SKM-1 (cell line): ENCODE data around the gene KCNK13.
"Not testable (repeated sequence)": the region's sequence is repeated elsewhere in the genome, so short reads cannot be mapped to it uniquely, and the experiment has no call there.

Experiments used
- DNase-seq: peaks from one replicate; lab custom pipeline; 2025; ENCODE audit not compliant: unreplicated experiment; lab: John Stamatoyannopoulos, UW

The KCNK13 gene

DNA sequence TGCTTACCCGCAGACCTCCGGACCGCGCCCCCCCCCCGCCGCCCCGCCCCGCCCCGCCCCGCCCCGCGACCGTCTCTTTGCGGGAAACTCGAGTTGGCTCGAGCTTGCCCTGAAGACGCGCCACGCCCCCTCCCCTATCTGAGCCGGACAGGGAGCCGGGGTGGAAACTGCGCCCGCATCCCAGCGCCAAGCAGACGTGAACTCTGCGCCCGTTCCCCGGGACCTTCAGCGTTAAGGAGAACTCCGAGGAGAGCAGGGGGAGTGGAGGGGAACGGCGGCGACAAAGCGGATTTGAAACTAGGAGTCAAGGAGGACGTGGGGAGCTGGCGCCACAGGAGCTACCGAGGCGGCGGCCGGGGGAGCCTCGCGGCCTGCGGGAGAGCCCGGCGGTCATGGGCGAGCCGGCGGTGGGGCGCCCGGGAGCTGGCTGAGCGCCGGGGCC lies at the start of gene KCNK13:
Gene KCNK13 (plus strand): TSS at position 310 of the 442 bp plus-strand sequence. CDS start 212 bp downstream, outside the sequence.
- DNase-seq = no peak

DNA sequence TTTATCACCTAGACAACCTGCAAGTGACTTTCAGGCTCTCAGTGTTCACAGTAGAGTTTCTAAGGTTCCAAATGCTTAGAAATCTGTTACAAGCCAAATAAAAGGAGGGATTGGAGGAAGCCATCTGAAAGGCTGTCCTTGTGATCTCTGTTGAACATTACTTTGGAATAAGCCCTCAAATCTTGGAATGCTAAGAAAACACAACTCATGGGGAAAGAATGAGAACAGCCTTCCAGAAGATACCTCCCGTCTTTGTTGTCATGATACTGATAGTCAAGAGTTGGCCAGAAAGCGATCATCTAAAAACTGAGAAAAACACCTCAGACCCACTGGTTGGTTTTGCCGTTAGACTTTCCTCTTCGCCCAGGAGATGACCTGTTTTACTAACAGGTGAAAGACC lies 44.4 kb upstream of the KCNK13 start:
- DNase-seq = no peak

GRCh38 chr14:90019824-90020523 lies 41.8 kb upstream of the KCNK13 start:
- no peak for DNase-seq

DNA sequence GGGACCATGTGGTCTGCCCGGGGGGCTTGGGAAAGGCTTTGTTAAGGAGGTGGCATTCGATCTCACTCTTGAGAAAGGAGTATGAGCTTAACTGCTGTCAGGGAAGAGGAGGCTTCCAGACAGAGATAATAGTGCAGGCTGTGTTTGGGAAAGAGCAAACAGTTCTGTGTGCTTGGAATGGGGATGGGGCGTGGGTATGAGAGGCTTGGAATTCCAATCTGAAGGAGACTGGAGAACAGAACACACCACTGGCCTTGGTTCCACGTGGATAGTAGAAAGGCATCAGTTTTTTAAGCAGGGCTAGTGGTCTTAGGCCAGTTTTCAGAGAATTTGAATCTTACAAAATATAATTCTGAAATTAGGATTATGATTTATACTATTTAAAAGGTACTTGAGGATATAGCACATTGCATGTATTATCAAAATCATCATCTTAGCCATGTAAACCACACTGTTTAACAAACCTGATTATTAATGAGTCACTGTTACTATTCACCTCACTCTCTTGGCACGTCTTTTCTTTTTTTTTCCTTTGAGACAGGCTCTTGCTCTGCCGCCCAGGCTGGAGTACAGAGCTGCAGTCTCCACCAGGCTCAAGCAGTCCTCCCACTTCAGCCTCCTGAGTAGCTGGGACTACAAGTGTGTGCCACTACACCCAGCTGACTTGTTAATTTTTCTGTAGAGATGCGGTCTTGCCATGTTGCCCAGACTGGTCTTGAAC lies 38.5 kb upstream of the KCNK13 start:
- DNase-seq = no peak

DNA sequence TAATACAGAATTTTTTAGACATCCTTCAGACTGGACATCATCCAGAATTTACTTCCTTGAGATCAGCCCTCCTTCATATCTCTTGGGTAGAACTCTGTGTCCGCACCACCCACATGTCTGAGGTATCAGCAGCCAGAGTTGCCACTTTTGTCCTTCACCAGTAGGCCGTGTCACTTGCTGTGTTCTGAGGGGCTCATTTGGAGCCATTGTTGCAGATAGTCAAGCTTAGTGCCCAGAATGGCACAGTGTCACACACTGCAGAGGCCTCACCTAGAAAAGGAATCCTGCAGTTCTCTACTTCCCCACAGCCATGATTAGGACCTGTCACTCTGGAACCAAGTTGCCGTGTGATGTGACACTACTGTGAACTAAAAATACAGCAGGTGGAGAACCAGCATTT lies 36.9 kb upstream of the KCNK13 start:
- DNase-seq = no peak

GRCh38 chr14:90026608-90027007 lies 35.2 kb upstream of the KCNK13 start:
- not testable (repeated sequence) for DNase-seq

GRCh38 chr14:90027842-90028241 lies 34.0 kb upstream of the KCNK13 start:
- DNase-seq = no peak

GRCh38 chr14:90034156-90034555 lies 27.6 kb upstream of the KCNK13 start:
- DNase-seq = no peak

- DNase-seq = no peak
Measured at GRCh38 chr14:90034835-90035525, 26.8 kb upstream of the KCNK13 start.

DNA sequence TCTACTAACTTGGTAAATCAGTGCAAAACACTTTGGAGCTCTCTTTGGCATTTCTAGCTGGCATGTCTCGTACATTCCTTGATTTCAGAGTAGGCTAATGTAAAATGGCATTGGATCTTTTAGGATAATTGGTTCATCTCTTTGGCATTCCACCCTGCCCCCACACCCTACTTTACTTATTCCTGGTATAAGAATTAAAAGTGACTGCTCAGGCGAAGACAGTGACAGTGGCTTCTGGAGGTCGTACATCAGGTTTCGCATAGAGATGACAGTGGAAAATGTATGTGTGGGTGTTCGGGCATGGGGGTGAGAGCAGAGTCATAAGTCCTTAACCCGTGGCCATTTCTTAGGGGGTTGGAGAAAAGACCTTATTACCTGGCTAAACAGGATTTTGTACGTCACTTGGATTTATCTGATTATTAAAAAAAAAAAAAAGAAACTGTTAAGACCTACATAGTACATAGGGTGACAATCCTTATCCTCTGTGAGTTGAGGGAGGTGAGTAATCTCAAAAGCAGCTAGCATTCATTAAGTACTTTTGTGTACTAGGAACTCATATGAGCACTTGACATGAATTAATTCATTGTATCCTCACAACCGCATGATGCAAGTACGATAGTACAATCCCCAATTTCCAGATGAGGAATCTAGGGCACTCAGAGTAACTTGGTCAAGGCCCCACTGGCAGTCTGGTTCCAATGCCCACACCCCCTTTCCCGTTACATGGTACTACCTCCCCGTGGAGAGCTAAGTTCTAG lies 22.4 kb upstream of the KCNK13 start:
- DNase-seq = no peak

GRCh38 chr14:90040411-90040810 lies 21.4 kb upstream of the KCNK13 start:
- no peak for DNase-seq

DNA sequence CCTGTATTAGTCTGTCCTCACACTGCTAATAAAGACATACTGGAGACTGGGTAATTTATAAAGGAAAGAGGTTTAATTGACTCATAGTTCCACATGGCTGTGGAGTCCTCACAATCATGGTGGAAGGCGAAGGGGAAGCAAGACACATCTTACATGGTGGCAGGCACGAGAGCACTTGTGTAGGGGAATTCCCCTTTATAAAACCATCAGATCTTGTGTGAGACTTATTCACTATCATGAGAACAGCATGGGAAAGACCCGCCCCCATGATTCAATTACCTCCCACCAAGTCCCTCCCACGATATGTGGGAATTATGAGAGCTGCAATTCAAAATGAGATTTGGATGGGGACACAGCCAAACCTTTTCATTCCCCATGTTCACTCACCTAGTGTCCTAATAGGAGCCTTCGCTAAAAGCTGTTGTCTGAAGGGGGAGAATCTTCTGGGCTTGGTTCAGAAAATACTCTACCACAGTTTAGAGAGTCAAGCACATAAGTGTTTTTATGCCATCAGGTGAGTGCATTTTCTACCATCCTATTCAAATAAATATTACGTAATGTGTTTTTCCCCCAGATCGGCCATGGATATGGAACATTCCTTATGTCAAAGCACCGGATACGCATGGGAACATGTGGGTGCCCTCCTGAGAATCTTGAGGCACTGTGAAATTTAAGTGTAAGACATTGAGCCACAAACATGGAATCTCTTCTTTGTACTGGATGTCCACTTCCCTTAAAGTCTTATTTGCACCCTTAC lies 19.1 kb upstream of the KCNK13 start:
- no peak for DNase-seq

DNA sequence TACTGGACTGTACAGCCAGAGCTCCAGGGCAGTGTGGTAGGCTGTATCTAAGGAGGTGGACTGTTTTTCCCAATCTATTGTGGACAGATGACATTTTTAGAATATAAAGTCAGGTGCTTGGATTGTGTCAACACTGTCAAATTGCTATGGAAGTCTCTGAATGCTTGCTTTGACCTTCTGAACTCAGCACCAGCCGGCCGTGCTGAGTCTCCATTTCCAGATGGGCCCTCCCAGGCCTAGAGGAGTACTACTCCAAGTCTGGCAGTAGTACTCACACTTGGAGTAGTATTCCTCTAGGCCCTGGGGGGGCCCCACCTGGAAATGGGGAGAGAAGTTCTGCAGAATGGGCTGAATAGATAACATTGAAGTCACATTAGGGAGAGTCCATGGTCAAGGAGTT lies 16.2 kb upstream of the KCNK13 start:
- no peak for DNase-seq

GRCh38 chr14:90049390-90049789 lies 12.4 kb upstream of the KCNK13 start:
- DNase-seq = no peak

GRCh38 chr14:90050271-90050670 lies 11.5 kb upstream of the KCNK13 start:
- DNase-seq = no peak

- no peak for DNase-seq
Measured at GRCh38 chr14:90053044-90053443, 8.8 kb upstream of the KCNK13 start.

GRCh38 chr14:90054803-90055202 lies 7.0 kb upstream of the KCNK13 start:
- DNase-seq = no peak

- no peak for DNase-seq
Measured at GRCh38 chr14:90056826-90057225, 5.0 kb upstream of the KCNK13 start.

- no peak for DNase-seq
Measured at GRCh38 chr14:90058876-90059458, 2.8 kb upstream of the KCNK13 start.

- DNase-seq = no peak
Measured at GRCh38 chr14:90060312-90060964, 1.4 kb upstream of the KCNK13 start.
